HCT116 (cell line): ENCODE measurements around the gene SDC1. TPM values are rescaled to one million over a fixed set of nuclear protein-coding genes. Genes with fewer than 3 reads are reported as not detected.

Source experiments
- ATAC-seq: fragments of 200-7000 bp; cut with Tn5 transposase; 2 replicates; pipeline ENCODE4 v1.9.1; 2020; ENCODE audit warnings: mild to moderate bottlenecking, moderate library complexity
- BruUV-seq: library from RNA; stranded (reverse); fragments of 400-500 nt; replicated peaks from 2 replicates; lab custom pipeline; 2021; lab: Mats Ljungman, UMichigan
- CTCF ChIA-PET: fragments of 300-600 bp; sonication (Branson Sonifier 250); formaldehyde crosslinking; loops from one replicate; lab custom pipeline; 2021; ENCODE audit warnings: antibody characterized with exemption; lab: Charles Lee
- POLR2A ChIA-PET: fragments of 300-600, 350-600 bp; sonication (Branson Sonifier 250); formaldehyde crosslinking; loops from one replicate; lab custom pipeline; 2021; ENCODE audit warnings: antibody characterized with exemption; lab: Charles Lee
- RAD21 ChIA-PET, 2 experiments: fragments of 300-600 bp; sonication (Branson Sonifier 250); formaldehyde crosslinking; loops; one replicate each; lab custom pipeline; 2023; ENCODE audit warnings: low total read pairs in 2 of 2; ENCODE audit not compliant: uncharacterized antibody in 2 of 2, unreplicated experiment in 2 of 2, low non-redundant PET in 1 of 2; lab: Charles Lee
- DNase-seq: peaks from one replicate; pipeline ENCODE4 v3.0.0-alpha.2; 2010; ENCODE audit warnings: low read depth, low spot score
- H2AFZ ChIP-seq: fragments of 200-600 bp; shearing (Covaris generic), sonication (generic); 2 replicates; pipeline ENCODE4 v1.6.1; 2017; ENCODE audit warnings: low read depth, mixed run types, mixed read lengths, antibody characterized with exemption, low read length; ENCODE audit not compliant: poor library complexity, severe bottlenecking
- H3K27ac ChIP-seq: 2 replicates; pipeline ENCODE4 v1.5.1; 2012; ENCODE audit warnings: low read depth, low read length
- H3K27me3 ChIP-seq: fragments of 200-600 bp; sonication (generic); 2 replicates; pipeline ENCODE4 v1.6.1; 2016; ENCODE audit warnings: mixed run types, low read length, mixed read lengths; ENCODE audit not compliant: insufficient read depth
- H3K36me3 ChIP-seq, 2 experiments: fragments of 200-500 bp in 1 of 2; fragments of 200-600 bp in 1 of 2; sonication (Bioruptor generic) in 1 of 2; sonication (generic) in 1 of 2; 2 replicates each; pipeline versions ENCODE4 v1.5.1 to v1.6.1; 2014 to 2016; ENCODE audit warnings: low read length in 2 of 2, inconsistent platforms in 1 of 2, mixed read lengths in 1 of 2, mixed run types in 1 of 2; ENCODE audit not compliant: insufficient read depth in 2 of 2, control insufficient read depth in 1 of 2
- H3K4me1 ChIP-seq, 2 experiments: fragments of 200-600 bp in 1 of 2; sonication (generic) in 1 of 2; 2 replicates each; pipeline versions ENCODE4 v1.5.1 to v1.6.1; 2012 to 2017; ENCODE audit warnings: low read length in 2 of 2, inconsistent platforms in 1 of 2, mild to moderate bottlenecking in 1 of 2, mixed read lengths in 1 of 2, mixed run types in 1 of 2, moderate library complexity in 1 of 2; ENCODE audit not compliant: insufficient read depth in 2 of 2, control insufficient read depth in 1 of 2
- H3K4me2 ChIP-seq: fragments of 200-600 bp; sonication (generic); 2 replicates; pipeline ENCODE4 v1.6.1; 2017; ENCODE audit warnings: mixed run types, low read length, mixed read lengths
- H3K4me3 ChIP-seq, 2 experiments: fragments of 200-600 bp in 1 of 2; sonication (generic) in 1 of 2; replicated peaks in 1 of 2; 2 replicates each; pipeline ENCODE4 v1.5.1; 2011 to 2016; ENCODE audit warnings: low read length in 2 of 2, control low read depth in 1 of 2, low read depth in 1 of 2, mild to moderate bottlenecking in 1 of 2, mixed read lengths in 1 of 2, mixed run types in 1 of 2
- H3K79me2 ChIP-seq: fragments of 200-600 bp; sonication (generic); 2 replicates; pipeline ENCODE4 v1.6.1; 2017; ENCODE audit warnings: mild to moderate bottlenecking, mixed run types, low read length, moderate library complexity, mixed read lengths; ENCODE audit not compliant: insufficient read depth
- H3K9ac ChIP-seq: fragments of 200-600 bp; sonication (generic); 2 replicates; pipeline ENCODE4 v1.6.1; 2016; ENCODE audit warnings: low read length, mixed read lengths
- H3K9me2 ChIP-seq: fragments of 200-600 bp; sonication (generic), shearing (Covaris generic); 2 replicates; pipeline ENCODE4 v1.6.1; 2017; ENCODE audit warnings: mixed run types, mild to moderate bottlenecking, moderate library complexity; ENCODE audit not compliant: insufficient read depth
- H3K9me3 ChIP-seq, 2 experiments: fragments of 200-500 bp in 1 of 2; fragments of 200-600 bp in 1 of 2; sonication (Bioruptor generic) in 1 of 2; sonication (generic) in 1 of 2; 2 replicates each; pipeline ENCODE4 v1.6.1; 2014 to 2017; ENCODE audit warnings: low read length in 2 of 2, mixed read lengths in 2 of 2, inconsistent platforms in 1 of 2, low read depth in 1 of 2, mild to moderate bottlenecking in 1 of 2, mixed run types in 1 of 2, moderate library complexity in 1 of 2; ENCODE audit not compliant: control insufficient read depth in 1 of 2, insufficient read depth in 1 of 2
- H4K20me1 ChIP-seq: fragments of 200-600 bp; sonication (generic), shearing (Covaris generic); 2 replicates; pipeline ENCODE4 v1.6.1; 2017; ENCODE audit warnings: mixed run types, mild to moderate bottlenecking, moderate library complexity; ENCODE audit not compliant: insufficient read depth
- ATF3 ChIP-seq: IDR thresholded peaks from 2 replicates; pipeline ENCODE4 v1.6.1; 2012
- CBX3 ChIP-seq: IDR thresholded peaks from 2 replicates; pipeline ENCODE4 v1.6.1; 2012; ENCODE audit warnings: low read depth
- CEBPB ChIP-seq: IDR thresholded peaks from 2 replicates; pipeline ENCODE4 v1.6.1; 2012; ENCODE audit warnings: low read depth
- EZH2 ChIP-seq: fragments of 200-600 bp; sonication (generic); IDR thresholded peaks from 2 replicates; pipeline ENCODE4 v1.6.1; 2017; ENCODE audit warnings: antibody characterized with exemption, mixed run types
- FOSL1 ChIP-seq: IDR thresholded peaks from 2 replicates; pipeline ENCODE4 v1.6.1; 2012; ENCODE audit warnings: low read depth
- JUND ChIP-seq: IDR thresholded peaks from 2 replicates; pipeline ENCODE4 v1.6.1; 2012
- REST ChIP-seq: IDR thresholded peaks from 2 replicates; pipeline ENCODE4 v1.6.1; 2012; ENCODE audit warnings: low read depth
- SP1 ChIP-seq: IDR thresholded peaks from 2 replicates; pipeline ENCODE4 v1.6.1; 2012; ENCODE audit warnings: low read depth
- YY1 ChIP-seq: IDR thresholded peaks from 2 replicates; pipeline ENCODE4 v1.6.1; 2011; ENCODE audit warnings: low read length, low read depth, moderate library complexity, mild to moderate bottlenecking; ENCODE audit not compliant: insufficient replicate concordance; ENCODE audit errors: extremely low read depth
- ZFX ChIP-seq: fragments of 450-650 bp; IDR thresholded peaks from 2 replicates; pipeline ENCODE4 v1.6.1; 2017
- ZNF274 ChIP-seq: fragments of 200-500 bp; sonication (Bioruptor generic); IDR thresholded peaks from 2 replicates; pipeline ENCODE4 v1.6.1; 2014; ENCODE audit warnings: mild to moderate bottlenecking, low read depth, low read length, inconsistent platforms
- intact Hi-C: fragments of 100-400 bp; cut with micrococcal nuclease; formaldehyde crosslinking; loops from 2 replicates; pipeline ENCODE4 v1.10.0; 2022
- total RNA-seq: library from RNA; stranded (reverse); gene quantifications from one replicate; pipeline ENCODE4 v1.2.1, GENCODE V29; 2021; ENCODE audit not compliant: unreplicated experiment

SDC1 gene
- total RNA-seq, 1 experiment from 2014 or later, result 32.0 TPM

GRCh38 chr2:20192781-20193180 is 32.1 kb downstream of the SDC1 start:
- Histone ChIP-seq H3K9me3 (no peaks in the 10 kb centered on the region), H3K79me2 (no peaks in the 10 kb centered on the region), H3K4me2 (no peak overlapping the region), H3K9me2 (no peaks in the 10 kb centered on the region), H3K36me3 (no peaks in the 10 kb centered on the region), H3K4me1 (no peaks in the 10 kb centered on the region; a peak in 1 of 4 replicates), H3K9ac (no peak overlapping the region), H3K4me3 (no peak overlapping the region), H2AFZ (no peak overlapping the region), H3K27ac (no peak overlapping the region), H4K20me1 (no peaks in the 10 kb centered on the region), H3K27me3 (no peaks in the 10 kb centered on the region)
- TF ChIP-seq ZNF274 (no peak), SP1 (no peak), CBX3 (no peak), CEBPB (no peak), FOSL1 (no peak)
- ATAC-seq (no peak), DNase-seq (no peak)
- POLR2A ChIA-PET, result no interaction called here
- RAD21 ChIA-PET, result no interaction called here
- intact Hi-C loops, result no loop called here
- CTCF ChIA-PET, result no interaction called here
- BruUV-seq, result no TSS peak

- Histone ChIP-seq H3K9me3 (no peaks in the 10 kb centered on the region), H3K9me2 (no peaks in the 10 kb centered on the region), H3K4me1 (peaks cover 3 to 8% of the 10 kb centered on the region in 2 experiments; a peak in 3 of 4 replicates), H3K36me3 (no peaks in the 10 kb centered on the region), H4K20me1 (no peaks in the 10 kb centered on the region), H3K9ac (no peak overlapping the region), H3K4me2 (no peak overlapping the region), H3K79me2 (no peaks in the 10 kb centered on the region), H2AFZ (no peak overlapping the region), H3K27ac (no peak overlapping the region), H3K27me3 (no peaks in the 10 kb centered on the region), H3K4me3 (no peak overlapping the region)
- ChIA-PET POLR2A (interaction anchor here (0.6 kb wide), 1 partner anchor 33 kb away, joined by 5 read pairs; no protein-coding TSS in a partner anchor), RAD21 (interaction anchor here in 1 of 2 experiments (0.6 kb wide), 1 partner anchor 402 kb away, joined by 4 read pairs; no protein-coding TSS in a partner anchor), CTCF (no interaction called here)
- intact Hi-C loops, result no loop called here
- BruUV-seq, result no TSS peak
- DNase-seq (no peak), ATAC-seq (no peak)
- no peak for TF ChIP-seq JUND
- TF ChIP-seq YY1, result no peak
- TF ChIP-seq EZH2, result no peak
- no peak for TF ChIP-seq FOSL1
- no peak for TF ChIP-seq CBX3
- no peak for TF ChIP-seq ATF3
- TF ChIP-seq SP1, result no peak
- TF ChIP-seq CEBPB, result no peak
- no peak for TF ChIP-seq REST
- TF ChIP-seq ZFX, result no peak
These were observed 33.0 kb downstream of the SDC1 start for GRCh38 chr2:20191714-20192569.
